Right atrium auricular region (tissue), 2 donors: Measurements from ENCODE around the gene ZNF646. TPM values are rescaled to one million over a fixed set of nuclear protein-coding genes. Genes with fewer than 3 reads are reported as not detected.
A peak's percentile ranks its signal among the peaks of the same experiment; 100 is the strongest.

Experiments used
- DNase-seq: peaks from one replicate; pipeline ENCODE4 v3.0.0-alpha.2; 2019; ENCODE audit warnings: low spot score
- H3K27ac ChIP-seq, 2 donors: fragments of 200-600 bp; sonication (generic); 1 replicate in 1 of 2; 2 replicates in 1 of 2; pipeline ENCODE4 v1.5.1; 2016 to 2019
- H3K27me3 ChIP-seq, 2 donors: fragments of 200-600 bp; sonication (generic); one replicate each; pipeline versions ENCODE4 v1.5.1 to v1.6.0; 2017 to 2019
- H3K36me3 ChIP-seq: fragments of 200-600 bp; sonication (generic); one replicate; pipeline ENCODE4 v1.5.1; 2016
- H3K4me1 ChIP-seq, 2 donors: fragments of 200-600 bp; sonication (generic); one replicate each; pipeline versions ENCODE4 v1.5.1 to v1.6.0; 2017 to 2019
- H3K4me3 ChIP-seq, 2 donors: fragments of 200-600 bp; sonication (generic); 1 replicate in 1 of 2; 2 replicates in 1 of 2; pipeline ENCODE4 v1.5.1; 2017 to 2019; ENCODE audit warnings: mild to moderate bottlenecking in 1 of 2, moderate library complexity in 1 of 2
- H3K9me3 ChIP-seq, 2 donors: fragments of 200-600 bp; sonication (generic); one replicate each; pipeline ENCODE4 v1.5.1; 2019
- total RNA-seq, 2 donors: library from RNA; depleted of rRNA; stranded (reverse); fragments of >200 nt; gene quantifications; one replicate each; pipeline ENCODE4 v1.1.0, GENCODE V29; 2016
- TF ChIP-seq, protein P1 (sequence below), 2 donors: fragments of 200-600 bp; sonication (generic); IDR thresholded peaks; one replicate each; pipeline ENCODE4 v1.5.1; 2019; ENCODE audit warnings: antibody characterized with exemption in 2 of 2

The ZNF646 gene
- total RNA-seq, 2 donors from 2014 or later = 6.2 to 10.8 TPM

- no peak for DNase-seq
- no peak overlapping the region for H3K4me3 ChIP-seq
- H3K27ac ChIP-seq = peak overlapping the region in 1 of 2 donors; percentile 92
- no peaks in the 10 kb centered on the region for H3K27me3 ChIP-seq
- H3K4me1 ChIP-seq = peaks cover 0 to 46% of the 10 kb centered on the region in 2 donors
- TF ChIP-seq, protein P1, sequence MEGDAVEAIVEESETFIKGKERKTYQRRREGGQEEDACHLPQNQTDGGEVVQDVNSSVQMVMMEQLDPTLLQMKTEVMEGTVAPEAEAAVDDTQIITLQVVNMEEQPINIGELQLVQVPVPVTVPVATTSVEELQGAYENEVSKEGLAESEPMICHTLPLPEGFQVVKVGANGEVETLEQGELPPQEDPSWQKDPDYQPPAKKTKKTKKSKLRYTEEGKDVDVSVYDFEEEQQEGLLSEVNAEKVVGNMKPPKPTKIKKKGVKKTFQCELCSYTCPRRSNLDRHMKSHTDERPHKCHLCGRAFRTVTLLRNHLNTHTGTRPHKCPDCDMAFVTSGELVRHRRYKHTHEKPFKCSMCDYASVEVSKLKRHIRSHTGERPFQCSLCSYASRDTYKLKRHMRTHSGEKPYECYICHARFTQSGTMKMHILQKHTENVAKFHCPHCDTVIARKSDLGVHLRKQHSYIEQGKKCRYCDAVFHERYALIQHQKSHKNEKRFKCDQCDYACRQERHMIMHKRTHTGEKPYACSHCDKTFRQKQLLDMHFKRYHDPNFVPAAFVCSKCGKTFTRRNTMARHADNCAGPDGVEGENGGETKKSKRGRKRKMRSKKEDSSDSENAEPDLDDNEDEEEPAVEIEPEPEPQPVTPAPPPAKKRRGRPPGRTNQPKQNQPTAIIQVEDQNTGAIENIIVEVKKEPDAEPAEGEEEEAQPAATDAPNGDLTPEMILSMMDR (IDR thresholded peaks at IDR 0.05) = no peak
- peaks cover 29% of the 10 kb centered on the region for H3K36me3 ChIP-seq
- H3K9me3 ChIP-seq = no peaks in the 10 kb centered on the region
These were observed 35.4 kb downstream of the ZNF646 start for GRCh38 chr16:31109622-31110021.

- H3K4me3 ChIP-seq = no peak overlapping the region
- no peaks in the 10 kb centered on the region for H3K9me3 ChIP-seq
- TF ChIP-seq, protein P1 (IDR thresholded peaks at IDR 0.05) = no peak
- DNase-seq = no peak
- peaks cover 0 to 46% of the 10 kb centered on the region in 2 donors for H3K4me1 ChIP-seq
- H3K27me3 ChIP-seq = no peaks in the 10 kb centered on the region
- H3K36me3 ChIP-seq = peaks cover 29% of the 10 kb centered on the region
- H3K27ac ChIP-seq = no peak overlapping the region
These were observed 36.1 kb downstream of the ZNF646 start for GRCh38 chr16:31110106-31111034.

GRCh38 chr16:31111881-31112466 lies 37.8 kb downstream of the ZNF646 start:
- DNase-seq = no peak

GRCh38 chr16:31112711-31113110 lies 38.5 kb downstream of the ZNF646 start:
- peaks cover 29% of the 10 kb centered on the region for H3K36me3 ChIP-seq
- no peaks in the 10 kb centered on the region for H3K27me3 ChIP-seq
- no peak overlapping the region for H3K4me3 ChIP-seq
- H3K9me3 ChIP-seq = no peaks in the 10 kb centered on the region
- no peak for DNase-seq
- H3K4me1 ChIP-seq = peaks cover 0 to 47% of the 10 kb centered on the region in 2 donors
- TF ChIP-seq, protein P1 (IDR thresholded peaks at IDR 0.05) = no peak
- H3K27ac ChIP-seq = peak overlapping the region; percentile 63 to 70

More at GRCh38 chr16:31111881-31112466, 37.8 kb downstream of the ZNF646 start:
- TF ChIP-seq, protein P1 (IDR thresholded peaks at IDR 0.05) = no peak
- no peaks in the 10 kb centered on the region for H3K9me3 ChIP-seq
- peaks cover 0 to 46% of the 10 kb centered on the region in 2 donors for H3K4me1 ChIP-seq
- peak overlapping the region; percentile 63 to 70 for H3K27ac ChIP-seq
- peaks cover 29% of the 10 kb centered on the region for H3K36me3 ChIP-seq
- no peak overlapping the region for H3K4me3 ChIP-seq
- H3K27me3 ChIP-seq = no peaks in the 10 kb centered on the region

- H3K36me3 ChIP-seq = peaks cover 29% of the 10 kb centered on the region
- TF ChIP-seq, protein P1 (IDR thresholded peaks at IDR 0.05) = no peak
- no peak for DNase-seq
- H3K4me1 ChIP-seq = peaks cover 0 to 48% of the 10 kb centered on the region in 2 donors
- peak overlapping the region; percentile 63 to 70 for H3K27ac ChIP-seq
- H3K27me3 ChIP-seq = no peaks in the 10 kb centered on the region
- H3K9me3 ChIP-seq = no peaks in the 10 kb centered on the region
- no peak overlapping the region for H3K4me3 ChIP-seq
These were observed 39.2 kb downstream of the ZNF646 start for GRCh38 chr16:31113121-31114120.
